HG03460 (cell line): Measurements from ENCODE around the gene CDCA5.

Experiments used
- ATAC-seq: cut with Tn5 transposase; IDR thresholded peaks from one replicate; pipeline ENCODE4 v1.9.1; 2021; ENCODE audit not compliant: unreplicated experiment

CDCA5 gene

GRCh38 chr11:65083834-65084597 lies at the start of gene CDCA5, which contains the start of gene ZFPL1:
Gene CDCA5 (minus strand): TSS chr11:65084040. CDS start chr11:65083978, 62 bp downstream.
Gene ZFPL1 (plus strand): TSS chr11:65084222. CDS start chr11:65084699, 477 bp downstream.
- peak; percentile 73 for ATAC-seq

GRCh38 chr11:65132988-65133700 lies 49.3 kb upstream of the CDCA5 start:
- ATAC-seq = no peak

- ATAC-seq = no peak
Observed at GRCh38 chr11:65132238-65132987, 48.6 kb upstream of the CDCA5 start.

GRCh38 chr11:65131895-65132237 lies 48.0 kb upstream of the CDCA5 start:
- ATAC-seq = no peak

GRCh38 chr11:65131417-65131776 lies 47.6 kb upstream of the CDCA5 start:
- ATAC-seq = no peak

- ATAC-seq = no peak
Observed at GRCh38 chr11:65130631-65131416, 47.0 kb upstream of the CDCA5 start.

- ATAC-seq = no peak
Observed at GRCh38 chr11:65129649-65130441, 46.0 kb upstream of the CDCA5 start.

GRCh38 chr11:65128182-65129145 lies 44.6 kb upstream of the CDCA5 start:
- ATAC-seq = no peak

GRCh38 chr11:65127473-65128181 lies 43.8 kb upstream of the CDCA5 start:
- ATAC-seq = no peak

GRCh38 chr11:65126624-65127274 lies 42.9 kb upstream of the CDCA5 start:
- no peak for ATAC-seq

GRCh38 chr11:65125197-65126056 lies 41.6 kb upstream of the CDCA5 start:
- no peak for ATAC-seq

- ATAC-seq = no peak
Observed at GRCh38 chr11:65124480-65125196, 40.8 kb upstream of the CDCA5 start.

- peak; percentile 70 for ATAC-seq
Observed at GRCh38 chr11:65121865-65122696, 38.2 kb upstream of the CDCA5 start, which contains the start of the genes FAU and MRPL49. Gene FAU (minus strand): TSS chr11:65122134. CDS start chr11:65121813, 321 bp downstream. Gene MRPL49 (plus strand): TSS chr11:65122321. CDS start chr11:65122347, 26 bp downstream.

GRCh38 chr11:65121447-65121864 lies 37.6 kb upstream of the CDCA5 start:
- no peak for ATAC-seq

GRCh38 chr11:65120831-65121230 lies 37.0 kb upstream of the CDCA5 start:
- ATAC-seq = no peak
